GDM1 (cell line): ENCODE measurements around the gene GNB5.
"Not testable (repeated sequence)": the region's sequence is repeated elsewhere in the genome, so short reads cannot be mapped to it uniquely, and the experiment has no call there.

Experiments
- DNase-seq: peaks from one replicate; lab custom pipeline; 2025; lab: John Stamatoyannopoulos, UW

Gene GNB5

GRCh38 chr15:52165494-52166131 is 25.6 kb downstream of the GNB5 start:
- not testable (repeated sequence) for DNase-seq

- DNase-seq, result no peak
These were observed 26.4 kb downstream of the GNB5 start for GRCh38 chr15:52164631-52165265.

DNA sequence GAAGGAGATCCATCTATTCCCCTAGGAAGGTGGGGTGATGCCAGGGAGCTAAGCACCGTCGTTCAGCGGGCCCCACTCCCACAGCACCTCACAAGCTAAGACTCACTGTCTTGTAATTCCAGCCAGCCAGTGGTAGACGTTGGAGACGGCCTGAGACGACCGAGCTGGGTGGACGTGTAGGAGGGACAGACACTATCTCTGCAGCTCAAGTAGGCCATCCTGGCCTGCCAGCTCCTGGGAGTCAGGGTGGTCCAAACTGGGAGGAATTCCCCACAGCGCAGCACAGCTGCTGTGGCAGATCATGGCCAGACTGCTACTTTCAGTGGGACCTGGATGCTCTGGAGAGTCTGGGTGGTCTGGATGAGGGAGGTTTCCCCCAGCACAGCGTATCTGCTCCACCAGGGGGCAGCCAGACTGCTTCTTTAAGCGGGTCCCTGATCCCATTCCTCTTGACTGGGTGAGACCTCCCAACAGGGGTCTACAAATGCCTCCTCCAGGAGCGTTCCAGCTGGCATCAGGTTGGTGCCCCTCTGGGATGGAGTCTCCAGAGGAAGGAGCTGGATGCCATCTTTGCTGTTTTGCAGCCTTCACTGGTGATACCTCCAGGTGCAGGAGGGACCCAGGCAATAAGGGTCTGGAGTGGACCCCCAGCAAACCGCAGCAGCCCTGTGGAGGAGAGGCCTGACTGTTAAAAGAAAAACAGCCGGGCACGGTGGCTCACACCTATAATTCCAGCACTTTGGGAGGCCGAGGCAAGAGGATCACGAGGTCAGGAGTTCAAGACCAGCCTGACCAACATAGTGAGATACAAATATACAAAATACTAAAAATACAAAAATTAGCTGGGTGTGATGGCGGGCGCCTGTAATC is 27.6 kb downstream of the GNB5 start:
- DNase-seq, result no peak

DNA sequence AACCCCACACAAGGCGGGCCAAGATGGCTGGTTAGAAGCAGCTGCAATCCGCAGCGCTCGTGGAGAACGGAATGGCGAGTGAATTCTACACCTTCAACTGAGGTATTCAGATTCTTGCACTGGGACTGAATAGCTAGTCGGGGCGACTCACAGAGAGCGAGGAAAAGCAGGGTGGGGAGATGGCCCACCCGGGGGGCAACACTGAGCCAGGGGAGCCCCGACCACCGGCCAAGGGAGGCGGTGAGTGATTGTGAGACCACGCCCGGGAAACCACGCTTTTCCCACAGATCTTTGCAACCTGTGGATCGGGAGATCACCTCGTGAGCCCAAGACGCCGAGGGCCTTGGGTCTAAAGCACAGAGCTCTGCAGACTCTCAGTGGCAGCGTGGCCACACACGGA is 28.3 kb downstream of the GNB5 start:
- DNase-seq, result no peak

DNA sequence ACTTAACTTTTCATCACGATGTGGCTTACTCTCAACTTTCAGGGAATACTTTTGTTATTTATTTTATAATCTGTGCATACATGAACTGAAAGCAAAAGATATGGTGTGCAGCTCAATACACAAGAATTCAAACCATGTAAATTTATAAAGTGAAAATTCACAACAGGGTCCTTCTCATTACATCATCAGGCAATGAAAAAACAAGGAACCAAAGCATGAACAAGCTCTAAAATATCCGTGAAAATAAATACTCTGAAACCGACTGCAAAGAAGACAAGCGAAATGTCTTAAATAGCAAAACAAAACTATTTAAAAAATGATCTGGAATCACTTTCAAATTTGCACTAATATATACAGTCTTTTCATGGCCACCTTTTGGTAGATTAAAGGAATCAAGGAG is 28.9 kb downstream of the GNB5 start:
- no peak for DNase-seq

- no peak for DNase-seq
These were observed 29.7 kb downstream of the GNB5 start for GRCh38 chr15:52161406-52161966.

- no peak for DNase-seq
These were observed 31.5 kb downstream of the GNB5 start for GRCh38 chr15:52159645-52160044.

- DNase-seq, result no peak
These were observed 33.0 kb downstream of the GNB5 start for GRCh38 chr15:52158084-52158765.

DNA sequence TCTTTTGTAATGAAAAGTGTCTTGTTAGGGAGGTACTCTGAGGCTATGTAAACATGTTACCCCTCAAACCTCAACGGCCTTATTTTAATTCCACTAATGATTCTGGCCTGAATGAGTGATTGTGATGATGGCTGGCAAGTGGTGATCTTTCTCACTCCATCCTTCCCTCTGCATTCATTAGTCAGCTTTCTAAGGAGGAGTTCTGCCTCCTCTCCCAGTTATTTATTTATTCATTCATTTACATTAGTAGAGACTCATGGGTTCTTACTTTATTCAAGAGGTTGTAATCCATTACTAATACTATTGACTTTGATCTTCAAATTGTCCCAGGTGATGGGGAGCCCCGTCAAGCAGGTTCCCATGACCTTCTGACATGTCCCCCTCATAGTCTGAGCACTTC is 35.3 kb downstream of the GNB5 start:
- no peak for DNase-seq

DNA sequence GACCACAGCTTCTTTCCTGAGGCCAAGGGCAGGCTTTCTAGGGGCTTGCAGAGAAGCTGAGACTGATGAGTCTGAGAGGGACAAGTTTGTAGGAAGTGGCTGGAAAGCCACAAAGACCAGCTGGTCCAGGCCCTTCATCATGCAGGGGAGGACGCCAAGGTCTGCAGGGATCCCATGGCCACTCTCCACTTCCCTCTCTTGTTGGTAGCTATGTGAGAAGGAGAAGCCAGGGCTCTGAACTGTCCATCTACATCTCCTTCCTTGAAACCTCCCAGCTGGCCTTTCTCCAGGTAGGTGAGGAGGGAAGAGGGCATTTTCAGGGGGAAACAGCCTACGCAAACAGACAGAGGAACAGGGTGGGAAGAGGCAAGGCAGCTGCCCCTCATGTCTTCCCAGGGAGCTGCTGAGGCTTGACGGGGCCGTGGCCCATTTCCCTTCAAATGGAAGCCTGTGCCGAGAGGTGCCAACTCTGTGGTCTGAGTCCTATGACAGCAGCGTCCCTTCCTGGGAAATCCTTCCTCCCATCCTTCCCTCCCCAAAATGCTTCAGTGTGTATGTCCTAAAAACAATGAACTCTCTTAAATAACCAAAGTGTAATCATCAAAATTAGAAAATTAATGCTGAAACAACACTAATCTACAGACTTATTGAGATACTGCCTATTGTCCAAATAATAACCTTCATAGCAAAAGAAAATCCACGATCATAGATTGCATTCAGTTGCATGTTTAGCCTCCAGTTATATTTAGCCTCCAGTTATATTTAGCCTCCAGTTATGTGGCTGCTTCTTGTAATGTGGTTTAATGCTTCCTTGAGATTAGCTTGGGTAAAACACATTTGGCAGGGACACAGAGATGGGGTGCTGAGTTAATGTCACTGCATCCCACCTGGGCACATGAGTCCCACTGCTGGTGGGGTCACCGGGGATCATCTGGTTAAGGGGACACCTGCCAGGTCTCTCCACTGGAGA is 36.0 kb downstream of the GNB5 start:
- peak; percentile 11 for DNase-seq

DNA sequence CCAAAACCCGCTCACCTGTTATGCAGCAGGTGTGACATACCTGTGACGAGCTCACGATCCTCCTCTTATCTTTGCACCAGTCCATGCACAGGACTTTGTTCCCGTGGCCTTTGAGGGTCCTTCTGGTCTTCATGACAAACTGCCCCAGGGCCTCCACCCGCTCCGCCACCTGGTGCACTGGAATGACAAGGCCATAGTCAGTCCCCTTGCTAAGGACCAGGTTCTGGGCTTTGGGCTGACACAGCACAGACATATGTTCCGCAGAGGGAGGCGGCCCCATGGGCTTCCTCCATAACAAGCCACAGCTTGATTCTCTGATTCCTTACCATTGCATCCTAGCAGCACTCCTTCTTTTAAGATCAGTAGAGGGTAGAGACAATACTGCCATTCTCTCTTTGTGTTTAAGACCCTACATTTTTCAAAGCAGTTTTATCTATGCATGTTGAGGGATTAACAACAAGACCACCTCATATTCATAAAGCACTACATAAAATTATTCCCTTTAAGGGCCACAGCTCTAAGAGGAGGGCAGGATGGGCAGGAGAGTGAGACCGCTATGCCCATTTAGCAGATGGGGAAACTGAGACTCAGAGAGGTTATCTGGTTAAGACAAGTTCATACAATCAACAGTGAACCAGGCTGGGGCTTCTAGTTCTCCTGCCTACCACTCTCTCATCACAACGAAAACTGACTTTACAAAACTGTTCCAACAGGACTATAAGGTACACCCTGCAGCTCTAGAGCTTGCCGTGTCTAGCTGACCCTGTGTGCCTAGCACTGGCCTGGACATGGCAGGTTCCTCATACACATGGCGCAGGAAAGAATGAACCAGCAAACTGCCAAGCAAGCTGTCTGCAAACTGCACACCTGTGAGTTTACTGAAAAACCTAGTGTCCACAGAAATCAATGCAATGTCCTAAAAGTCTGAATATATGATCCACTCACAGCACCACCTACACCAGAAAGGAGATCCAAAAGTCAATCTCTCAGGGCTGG is 37.0 kb downstream of the GNB5 start:
- DNase-seq, result no peak

- DNase-seq, result no peak
These were observed 39.8 kb downstream of the GNB5 start for GRCh38 chr15:52151353-52151752.

DNA sequence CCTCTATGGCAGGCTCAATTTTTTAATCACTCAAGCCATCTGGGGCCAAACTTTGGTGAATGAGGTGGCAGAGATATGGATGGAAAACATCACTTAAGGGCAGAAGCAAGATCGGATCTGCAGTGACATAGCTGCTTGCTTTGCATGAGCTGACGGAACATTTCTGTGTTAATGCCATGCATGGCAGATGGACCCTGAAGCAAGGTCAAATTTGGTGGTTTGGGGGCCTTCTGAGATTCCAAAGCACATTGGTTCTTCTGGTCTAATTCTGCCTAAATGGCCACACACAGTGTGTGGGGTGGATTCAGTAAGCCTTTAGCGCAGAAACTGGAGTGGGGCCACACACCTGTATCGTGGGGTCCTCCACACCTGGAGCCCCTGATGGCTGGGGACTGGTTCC is 40.3 kb downstream of the GNB5 start:
- DNase-seq, result no peak

- DNase-seq, result no peak
These were observed 41.0 kb downstream of the GNB5 start for GRCh38 chr15:52150043-52150825.

- DNase-seq, result no peak
These were observed 42.8 kb downstream of the GNB5 start for GRCh38 chr15:52148403-52148802.

- no peak for DNase-seq
These were observed 44.4 kb downstream of the GNB5 start for GRCh38 chr15:52146776-52147175.

DNA sequence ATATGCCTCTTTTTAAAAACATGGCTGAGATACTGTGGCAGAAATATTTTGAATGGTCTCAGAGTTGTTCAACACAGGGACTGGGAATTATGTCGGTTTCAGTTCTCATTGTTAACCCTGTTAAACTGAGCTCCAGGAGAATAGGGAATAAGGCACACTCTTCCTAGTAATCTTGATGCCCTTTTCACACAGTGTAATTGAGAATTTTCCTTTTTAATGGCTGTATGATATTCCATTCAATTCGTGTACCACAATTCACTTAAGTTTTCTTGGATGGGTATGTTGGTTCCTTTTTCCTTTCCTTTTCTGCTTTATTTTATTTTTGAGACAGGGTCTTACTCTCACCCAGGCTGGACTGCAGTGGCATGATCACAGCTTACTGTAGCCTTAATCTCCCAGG is 44.9 kb downstream of the GNB5 start:
- no peak for DNase-seq

DNA sequence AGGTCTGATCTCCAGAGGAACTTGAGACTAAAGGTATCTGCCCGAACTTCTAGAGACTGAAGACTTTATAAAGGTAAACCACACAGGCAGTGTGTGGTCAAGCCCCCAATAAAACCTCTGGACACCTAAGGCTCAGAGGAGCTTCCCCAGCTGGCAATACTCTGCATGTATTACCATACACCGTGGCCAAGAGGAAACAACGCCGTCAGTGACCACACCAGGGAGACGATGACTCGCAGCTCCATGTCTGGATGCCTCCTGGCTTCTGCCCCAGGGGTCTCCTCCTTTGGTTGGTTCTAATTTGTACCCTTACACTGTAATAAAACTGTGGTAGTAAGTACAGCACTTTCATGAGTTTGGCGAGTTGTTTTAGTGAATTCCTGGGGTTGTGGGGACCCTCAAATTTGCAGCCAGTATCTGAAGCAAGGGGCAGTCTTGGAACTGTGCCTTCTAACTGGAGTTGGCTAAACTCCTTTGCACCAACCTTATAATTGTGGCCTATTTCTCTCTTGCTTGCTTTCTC is 46.5 kb downstream of the GNB5 start:
- no peak for DNase-seq

GRCh38 chr15:52143873-52144272 is 47.3 kb downstream of the GNB5 start:
- no peak for DNase-seq
